Measurements from ENCODE around the gene NOXO1.

DNA sequence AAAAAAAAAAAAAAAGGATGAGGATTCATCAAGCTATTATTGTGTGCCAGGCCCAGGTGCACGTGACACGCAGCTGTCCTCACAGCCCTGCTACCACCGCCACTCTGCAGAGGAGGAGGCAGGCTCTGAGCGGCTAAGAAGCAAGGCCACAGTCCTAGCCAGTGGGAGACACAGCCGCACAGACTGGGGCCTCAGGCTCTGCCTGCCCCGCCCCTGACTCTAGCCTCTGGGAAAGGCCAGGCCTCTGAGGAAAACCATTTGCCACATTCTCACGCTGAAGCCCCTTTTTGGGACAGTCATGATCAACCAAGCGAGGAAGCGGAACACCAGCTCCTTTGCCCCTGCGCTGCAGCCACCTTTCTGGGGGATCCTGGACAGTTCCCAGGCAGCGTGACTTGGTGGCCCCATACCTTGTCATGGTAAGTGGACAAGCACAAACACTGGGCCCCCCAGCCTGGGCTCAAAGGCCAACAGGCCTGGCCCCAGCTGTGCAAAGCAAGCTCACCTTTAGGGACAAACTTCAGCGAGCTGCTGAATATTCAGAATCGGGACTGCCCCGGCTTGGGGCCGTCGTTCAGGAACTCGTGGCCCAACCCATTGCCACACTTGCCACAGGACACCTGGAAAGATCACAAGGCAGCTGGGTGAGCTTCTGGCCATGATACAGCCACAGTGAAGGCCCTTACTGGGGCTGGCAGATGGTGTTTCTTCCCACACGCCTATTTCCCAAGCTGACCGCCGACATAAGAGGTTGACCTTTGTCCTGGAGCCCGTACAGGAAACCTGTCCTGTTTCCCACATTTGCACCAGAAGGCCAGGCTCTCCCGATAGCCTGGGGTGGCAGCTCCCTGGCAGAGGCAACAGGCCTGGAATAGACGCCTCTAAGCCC lies 40.8 kb downstream of the NOXO1 start:
- TF ChIP-seq TAF1 (conservative IDR thresholded peaks at IDR 0.05) = peak; percentile 87
- TF ChIP-seq, protein P1, sequence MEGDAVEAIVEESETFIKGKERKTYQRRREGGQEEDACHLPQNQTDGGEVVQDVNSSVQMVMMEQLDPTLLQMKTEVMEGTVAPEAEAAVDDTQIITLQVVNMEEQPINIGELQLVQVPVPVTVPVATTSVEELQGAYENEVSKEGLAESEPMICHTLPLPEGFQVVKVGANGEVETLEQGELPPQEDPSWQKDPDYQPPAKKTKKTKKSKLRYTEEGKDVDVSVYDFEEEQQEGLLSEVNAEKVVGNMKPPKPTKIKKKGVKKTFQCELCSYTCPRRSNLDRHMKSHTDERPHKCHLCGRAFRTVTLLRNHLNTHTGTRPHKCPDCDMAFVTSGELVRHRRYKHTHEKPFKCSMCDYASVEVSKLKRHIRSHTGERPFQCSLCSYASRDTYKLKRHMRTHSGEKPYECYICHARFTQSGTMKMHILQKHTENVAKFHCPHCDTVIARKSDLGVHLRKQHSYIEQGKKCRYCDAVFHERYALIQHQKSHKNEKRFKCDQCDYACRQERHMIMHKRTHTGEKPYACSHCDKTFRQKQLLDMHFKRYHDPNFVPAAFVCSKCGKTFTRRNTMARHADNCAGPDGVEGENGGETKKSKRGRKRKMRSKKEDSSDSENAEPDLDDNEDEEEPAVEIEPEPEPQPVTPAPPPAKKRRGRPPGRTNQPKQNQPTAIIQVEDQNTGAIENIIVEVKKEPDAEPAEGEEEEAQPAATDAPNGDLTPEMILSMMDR (IDR thresholded peaks at IDR 0.05; ENCODE audit: low read depth, low read length, missing input control) = no peak
- TF ChIP-seq SP1 (IDR thresholded peaks at IDR 0.05) = peak; percentile 88
- no peak for TF ChIP-seq RAD21 (IDR thresholded peaks at IDR 0.05)
- peak; percentile 85 for TF ChIP-seq MAX (IDR thresholded peaks at IDR 0.05)
- TF ChIP-seq, protein P2, sequence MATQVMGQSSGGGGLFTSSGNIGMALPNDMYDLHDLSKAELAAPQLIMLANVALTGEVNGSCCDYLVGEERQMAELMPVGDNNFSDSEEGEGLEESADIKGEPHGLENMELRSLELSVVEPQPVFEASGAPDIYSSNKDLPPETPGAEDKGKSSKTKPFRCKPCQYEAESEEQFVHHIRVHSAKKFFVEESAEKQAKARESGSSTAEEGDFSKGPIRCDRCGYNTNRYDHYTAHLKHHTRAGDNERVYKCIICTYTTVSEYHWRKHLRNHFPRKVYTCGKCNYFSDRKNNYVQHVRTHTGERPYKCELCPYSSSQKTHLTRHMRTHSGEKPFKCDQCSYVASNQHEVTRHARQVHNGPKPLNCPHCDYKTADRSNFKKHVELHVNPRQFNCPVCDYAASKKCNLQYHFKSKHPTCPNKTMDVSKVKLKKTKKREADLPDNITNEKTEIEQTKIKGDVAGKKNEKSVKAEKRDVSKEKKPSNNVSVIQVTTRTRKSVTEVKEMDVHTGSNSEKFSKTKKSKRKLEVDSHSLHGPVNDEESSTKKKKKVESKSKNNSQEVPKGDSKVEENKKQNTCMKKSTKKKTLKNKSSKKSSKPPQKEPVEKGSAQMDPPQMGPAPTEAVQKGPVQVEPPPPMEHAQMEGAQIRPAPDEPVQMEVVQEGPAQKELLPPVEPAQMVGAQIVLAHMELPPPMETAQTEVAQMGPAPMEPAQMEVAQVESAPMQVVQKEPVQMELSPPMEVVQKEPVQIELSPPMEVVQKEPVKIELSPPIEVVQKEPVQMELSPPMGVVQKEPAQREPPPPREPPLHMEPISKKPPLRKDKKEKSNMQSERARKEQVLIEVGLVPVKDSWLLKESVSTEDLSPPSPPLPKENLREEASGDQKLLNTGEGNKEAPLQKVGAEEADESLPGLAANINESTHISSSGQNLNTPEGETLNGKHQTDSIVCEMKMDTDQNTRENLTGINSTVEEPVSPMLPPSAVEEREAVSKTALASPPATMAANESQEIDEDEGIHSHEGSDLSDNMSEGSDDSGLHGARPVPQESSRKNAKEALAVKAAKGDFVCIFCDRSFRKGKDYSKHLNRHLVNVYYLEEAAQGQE (IDR thresholded peaks at IDR 0.05) = peak; percentile 50
- TF ChIP-seq GABPA (IDR thresholded peaks at IDR 0.05 in 1 of 2, conservative IDR thresholded peaks at IDR 0.05 in 1 of 2) = peak in 1 of 2 donors; percentile 27

Data from liver (tissue), 3 donors.